COLO829 (cell line): ENCODE measurements around the gene TBCC.
"Not testable (repeated sequence)": the region's sequence is repeated elsewhere in the genome, so short reads cannot be mapped to it uniquely, and the experiment has no call there.

Source experiments
- DNase-seq: peaks from one replicate; pipeline ENCODE4 v3.0.0; 2012; ENCODE audit warnings: low spot score

TBCC gene

DNA sequence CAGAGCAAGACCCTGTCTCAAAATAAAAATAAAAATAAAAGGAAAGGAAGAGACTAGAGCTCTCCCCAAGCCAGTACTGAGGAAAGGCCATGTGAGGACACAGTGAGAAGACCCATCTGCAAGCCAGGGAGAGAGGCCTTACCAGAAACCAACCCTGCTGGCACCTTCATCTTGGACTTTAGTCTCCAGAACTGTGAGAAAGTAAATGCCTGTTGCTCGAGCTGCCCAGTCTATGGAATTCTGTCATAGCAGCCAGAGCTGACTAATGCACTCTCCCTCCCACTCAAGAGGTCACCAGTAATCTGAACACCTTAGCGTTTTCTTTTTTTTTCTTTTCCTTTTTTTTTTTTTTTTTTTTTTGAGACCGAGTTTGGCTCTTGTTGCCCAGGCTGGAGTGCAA lies 16.2 kb downstream of the TBCC start:
- no peak for DNase-seq

DNA sequence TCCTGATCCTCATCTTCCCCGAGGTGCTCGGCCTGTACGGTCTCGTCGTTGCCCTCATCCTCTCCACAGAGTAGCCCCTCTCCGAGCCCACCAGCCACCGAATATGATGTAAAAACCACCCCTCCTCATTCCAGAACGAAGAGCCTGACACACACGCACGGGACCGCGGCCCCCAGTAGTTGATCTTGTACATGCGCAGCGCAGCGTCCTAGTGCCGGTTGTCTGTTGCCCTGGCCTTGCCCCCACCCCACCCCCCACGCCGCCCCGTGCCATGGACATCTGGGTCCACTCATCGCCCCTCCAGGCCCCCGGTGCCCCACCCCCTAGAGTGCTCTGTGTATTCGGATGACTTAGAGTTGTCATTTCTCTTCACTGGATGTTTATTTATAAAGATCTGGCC lies 18.3 kb downstream of the TBCC start:
- DNase-seq = no peak

DNA sequence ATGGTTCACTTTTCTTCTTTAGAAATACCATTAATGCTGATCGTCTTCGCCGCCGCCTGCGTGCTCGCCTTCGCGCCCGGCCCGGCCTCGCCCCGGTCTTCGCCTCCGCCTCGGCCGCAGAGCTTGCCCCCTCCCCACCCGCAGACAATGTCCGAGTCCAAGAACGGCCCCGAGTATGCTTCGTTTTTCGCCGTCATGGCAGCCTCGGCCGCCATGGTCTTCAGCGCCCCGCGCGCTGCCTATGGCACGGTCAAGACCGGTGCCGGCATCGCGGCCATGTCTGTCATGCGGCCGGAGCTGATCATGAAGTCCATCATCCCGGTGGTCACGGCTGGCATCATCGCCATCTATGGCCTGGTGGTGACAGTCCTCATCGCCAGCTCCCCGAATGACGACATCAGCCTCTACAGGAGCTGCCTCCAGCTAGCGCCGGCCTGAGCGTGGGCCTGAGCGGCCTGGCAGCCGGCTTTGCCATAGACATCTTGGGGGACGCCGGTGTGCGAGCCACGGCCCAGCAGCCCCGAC lies 18.8 kb downstream of the TBCC start:
- no peak for DNase-seq

GRCh38 chr6:42726485-42727086 lies 19.3 kb downstream of the TBCC start:
- DNase-seq = peak; percentile 87

GRCh38 chr6:42726026-42726425 lies 19.9 kb downstream of the TBCC start:
- no peak for DNase-seq

DNA sequence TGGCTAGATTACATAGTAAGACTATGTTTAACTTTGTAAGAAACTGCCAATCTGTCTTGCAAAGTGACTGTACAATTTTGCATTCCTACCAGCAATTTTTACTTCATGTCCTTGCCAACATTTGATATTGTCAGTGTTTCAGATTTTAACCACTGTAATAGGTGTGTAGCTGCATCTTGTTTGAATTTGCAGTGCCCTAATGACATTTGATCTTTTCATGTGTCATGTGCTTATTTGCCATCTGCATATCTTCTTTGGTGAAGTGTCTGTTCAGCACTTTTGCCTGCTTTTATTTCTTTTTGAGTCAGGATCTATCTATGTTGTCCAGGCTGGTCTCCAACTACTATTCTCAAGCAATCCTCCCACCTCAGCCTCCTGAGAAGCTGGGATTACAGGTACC lies 21.1 kb downstream of the TBCC start:
- no peak for DNase-seq

- no peak for DNase-seq
Observed at GRCh38 chr6:42722497-42722896, 23.4 kb downstream of the TBCC start, which contains the start of gene PRPH2. Gene PRPH2 (minus strand): TSS chr6:42722597. CDS start chr6:42722334, 263 bp downstream.

DNA sequence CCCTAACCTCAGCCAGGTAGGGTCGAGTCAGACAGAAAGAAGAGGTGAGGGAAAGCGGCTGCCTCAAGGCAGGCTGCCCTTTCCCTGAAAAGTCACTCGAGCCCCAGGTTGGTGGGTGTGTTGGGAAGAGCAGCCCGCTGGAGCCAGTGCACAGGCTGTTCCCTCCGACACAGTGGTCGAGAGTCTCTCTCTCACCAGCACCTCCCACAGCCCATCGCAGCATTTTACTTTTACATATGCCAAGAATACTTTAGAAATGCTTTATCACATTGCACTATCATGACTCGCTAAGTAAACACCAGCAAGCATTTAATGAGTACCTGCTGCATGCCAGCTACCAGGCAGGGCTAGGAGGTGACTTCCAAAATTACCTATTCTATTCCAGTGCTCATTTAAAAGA lies 25.2 kb downstream of the TBCC start:
- DNase-seq = no peak

GRCh38 chr6:42715871-42716270 lies 30.0 kb downstream of the TBCC start:
- no peak for DNase-seq

GRCh38 chr6:42714098-42714761 lies 31.7 kb downstream of the TBCC start:
- peak; percentile 84 for DNase-seq

DNA sequence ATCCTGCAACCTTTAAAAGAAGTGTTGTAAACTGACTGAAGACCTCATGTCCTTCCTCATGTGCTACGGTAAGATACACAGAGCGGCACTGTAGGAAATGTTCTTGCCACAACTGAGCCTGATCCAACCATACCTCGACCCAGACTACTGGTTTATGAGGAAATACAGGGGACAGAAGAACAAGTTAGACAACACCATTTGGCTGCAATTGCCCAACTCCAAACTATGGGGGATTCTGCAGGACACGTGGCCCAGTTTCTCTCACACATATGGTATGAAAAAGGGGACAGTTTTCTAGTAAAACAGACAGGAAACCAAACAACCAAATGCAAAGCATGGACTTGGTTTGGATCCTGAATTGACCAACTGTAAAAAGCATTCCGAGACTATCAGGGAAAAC lies 34.0 kb downstream of the TBCC start:
- no peak for DNase-seq

GRCh38 chr6:42710316-42710715 lies 35.6 kb downstream of the TBCC start:
- no peak for DNase-seq

DNA sequence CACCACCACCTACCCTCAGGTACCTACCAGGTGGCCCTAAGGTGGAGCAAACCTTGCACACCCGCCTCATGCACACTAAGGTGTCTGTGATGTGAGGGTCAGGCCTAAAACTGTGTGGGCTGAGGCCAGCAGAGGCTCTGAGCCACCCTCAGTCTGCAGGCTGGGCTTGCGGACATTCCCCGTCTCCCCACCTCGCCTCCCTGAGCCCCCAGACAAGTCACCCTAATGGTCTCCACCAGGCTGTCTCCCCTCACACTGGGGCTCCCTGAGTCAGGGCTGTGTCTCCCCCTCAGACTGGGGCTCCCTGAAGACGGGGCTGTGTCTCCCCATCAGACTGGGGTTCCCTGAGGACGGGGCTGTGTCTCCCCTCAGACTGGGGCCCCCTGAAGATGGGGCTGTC lies 36.0 kb downstream of the TBCC start:
- no peak for DNase-seq

GRCh38 chr6:42708096-42708495 lies 37.8 kb downstream of the TBCC start:
- DNase-seq = no peak

DNA sequence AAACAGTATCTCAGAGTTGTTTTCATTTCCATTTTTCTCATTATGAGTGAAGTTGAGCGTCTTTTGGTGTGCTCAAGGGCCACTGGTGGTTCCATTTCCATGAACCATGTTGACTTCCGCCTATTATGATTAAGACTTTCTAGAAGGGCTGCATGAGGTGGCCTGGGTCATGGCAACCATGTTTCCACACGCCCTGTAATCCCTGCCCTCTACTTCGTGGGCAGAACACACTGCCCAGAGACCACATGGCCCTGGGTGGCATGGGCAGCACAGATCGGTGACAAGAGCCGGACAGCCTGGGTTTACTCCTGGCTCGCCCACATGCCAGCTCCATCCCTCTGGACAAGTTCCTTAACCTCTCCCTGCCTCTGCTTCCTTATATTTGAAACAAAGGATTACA lies 38.3 kb downstream of the TBCC start:
- no peak for DNase-seq

GRCh38 chr6:42704937-42705374 lies 40.9 kb downstream of the TBCC start:
- DNase-seq = no peak

DNA sequence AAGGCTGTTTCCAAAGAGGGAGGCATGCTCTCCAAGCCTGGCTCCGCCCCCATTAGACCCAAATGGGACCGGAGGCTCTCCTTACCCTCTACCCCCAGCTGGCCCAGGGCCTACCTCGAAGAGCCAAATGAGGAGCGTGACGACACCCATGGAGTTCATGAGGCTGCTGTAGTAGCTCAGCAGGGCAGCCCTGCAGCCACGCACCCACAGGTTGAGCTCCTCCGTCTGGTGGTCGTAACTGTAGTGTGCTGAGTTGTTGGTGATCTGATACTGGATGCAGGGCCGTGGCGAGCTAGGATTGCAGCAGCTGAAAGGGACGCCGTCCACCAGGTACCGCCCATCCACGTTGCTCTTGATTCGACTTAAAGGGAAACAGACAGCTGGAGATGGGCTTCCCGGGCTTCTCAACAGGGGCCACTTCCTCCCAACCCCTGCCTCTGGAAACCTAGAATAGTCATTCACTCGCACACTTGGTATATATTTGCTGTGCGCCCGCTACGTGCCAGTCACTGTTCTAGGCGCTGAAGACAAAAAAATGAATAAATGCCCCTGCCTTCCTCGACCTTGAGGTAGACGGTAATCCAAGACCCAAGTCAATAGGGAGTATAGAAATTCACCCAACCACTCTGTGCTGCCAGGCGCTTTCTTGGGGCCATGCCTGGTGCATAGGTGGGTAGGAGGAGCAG lies 41.5 kb downstream of the TBCC start:
- no peak for DNase-seq

DNA sequence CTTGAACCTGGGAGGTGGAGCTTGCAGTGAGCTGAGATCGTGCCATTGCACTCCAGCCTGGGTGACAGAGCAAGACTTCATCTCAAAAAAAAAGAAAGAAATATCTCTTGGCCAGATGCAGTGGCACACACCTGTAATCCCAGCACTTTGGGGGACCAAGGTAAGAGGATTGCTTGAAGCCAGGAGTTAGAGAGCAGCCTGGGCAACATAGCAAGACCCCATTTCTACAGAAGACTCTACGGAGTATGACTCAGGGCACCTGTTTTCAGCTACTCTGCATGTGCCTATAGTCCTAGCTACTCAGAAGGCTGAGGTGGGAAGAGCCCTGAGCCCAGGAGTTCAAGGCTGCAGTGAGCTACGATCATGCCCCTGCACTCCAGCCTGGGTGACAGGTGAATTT lies 43.1 kb downstream of the TBCC start:
- DNase-seq = not testable (repeated sequence)

DNA sequence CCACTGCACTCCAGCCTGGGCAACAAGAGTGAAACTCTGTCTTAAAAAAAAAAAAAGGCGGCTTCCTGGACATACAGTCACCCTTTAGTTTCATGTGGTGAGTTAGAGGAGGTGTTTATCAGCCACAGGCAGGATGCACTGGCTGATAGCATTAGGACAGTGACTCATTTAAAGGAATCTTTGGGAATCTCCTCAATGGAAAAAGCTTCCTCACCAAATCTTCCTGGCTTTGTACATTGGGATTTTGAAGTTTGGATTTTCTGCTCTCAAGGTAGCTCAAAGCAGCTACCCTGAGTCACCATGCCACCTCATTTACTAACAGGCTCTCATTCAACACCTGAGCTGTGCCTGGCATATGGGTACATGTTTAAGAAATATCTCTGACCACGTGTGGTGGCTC lies 43.7 kb downstream of the TBCC start:
- peak; percentile 71 for DNase-seq

DNA sequence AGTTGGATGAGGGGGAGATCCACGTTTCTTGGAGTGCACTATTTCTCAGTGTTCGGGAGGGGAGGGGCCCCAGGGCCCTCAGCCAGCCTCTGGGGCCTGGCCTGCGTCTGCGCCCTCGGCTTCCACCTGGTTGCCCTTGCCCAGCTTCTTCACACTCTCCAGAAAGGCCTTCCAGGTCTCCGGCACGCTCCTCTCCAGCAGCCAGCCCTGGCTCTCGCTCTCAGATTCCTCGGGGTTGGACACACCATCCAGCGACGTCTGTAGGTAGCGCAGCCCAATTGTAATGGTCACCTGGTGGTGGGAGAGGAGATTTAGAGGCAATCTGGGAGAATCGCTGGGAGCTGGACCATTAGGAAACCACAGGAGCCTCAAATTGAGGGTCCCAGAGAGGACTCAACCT lies 47.7 kb downstream of the TBCC start:
- no peak for DNase-seq

GRCh38 chr6:42697268-42697655 lies 48.6 kb downstream of the TBCC start:
- no peak for DNase-seq

GRCh38 chr6:42696526-42697267 lies 49.2 kb downstream of the TBCC start:
- DNase-seq = no peak

DNA sequence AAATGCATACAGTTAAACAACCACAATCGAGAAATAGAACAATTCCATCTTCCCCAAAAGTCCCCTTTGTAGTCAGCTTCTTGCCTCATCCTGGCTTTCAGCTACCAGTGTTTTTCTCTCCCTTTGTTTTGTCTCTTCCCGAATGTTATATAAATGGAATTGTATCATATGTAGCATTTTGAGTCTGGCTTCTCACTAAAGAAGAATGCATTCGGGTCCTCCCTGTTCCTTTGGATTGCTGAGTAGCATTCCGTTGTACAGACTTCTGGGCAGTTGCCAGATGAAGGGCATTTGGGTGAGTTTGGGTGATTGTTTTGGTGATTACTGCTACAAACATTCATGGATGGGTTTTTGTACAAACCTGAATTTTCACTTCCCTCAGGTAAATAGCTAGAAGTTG lies 51.3 kb downstream of the TBCC start:
- no peak for DNase-seq
